ENCODE results near the gene EXD3. TPM values are rescaled to one million over a fixed set of nuclear protein-coding genes. Genes with fewer than 3 reads are reported as not detected.

The EXD3 gene
- total RNA-seq, 1 donor from 2014 or later, result 8.3 TPM

DNA sequence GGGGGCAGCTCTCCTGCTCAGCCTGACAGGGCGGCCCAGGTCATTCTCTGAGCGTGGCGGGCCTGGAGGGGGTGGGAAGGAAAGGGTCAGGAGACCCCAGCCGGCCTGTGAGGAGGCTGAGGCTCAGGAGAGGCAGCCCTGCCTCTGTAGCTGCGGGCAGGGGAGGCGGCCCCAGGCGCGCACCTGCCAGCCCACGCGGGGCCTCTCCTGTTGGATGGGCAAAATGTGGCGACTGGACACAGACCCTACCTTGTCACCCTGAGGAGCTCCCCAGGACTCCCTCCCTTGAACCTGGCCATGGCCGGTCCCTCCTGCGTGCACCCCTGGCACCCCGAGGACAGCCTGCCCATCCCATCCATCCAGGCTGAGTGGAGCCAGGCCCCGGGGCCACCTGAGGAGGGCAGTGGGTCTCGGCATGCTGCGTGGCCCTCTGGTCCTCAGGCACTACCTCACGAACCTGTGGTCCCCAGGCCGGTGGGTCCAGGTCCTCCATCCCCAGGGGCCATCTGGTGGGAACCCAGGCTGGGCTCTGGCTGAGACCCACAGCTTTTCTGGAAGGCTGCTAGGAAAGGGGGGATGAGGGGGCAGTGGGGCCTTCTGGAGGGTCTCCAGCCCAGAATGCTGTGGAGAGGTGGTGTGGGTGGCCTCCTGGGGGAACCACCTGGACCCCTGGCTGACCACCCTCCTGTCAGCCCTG lies 105.8 kb downstream of the EXD3 start:
- intact Hi-C loops (cut with micrococcal nuclease), result no loop called here
- DNase-seq, result no peak
- ATAC-seq, result no peak

DNA sequence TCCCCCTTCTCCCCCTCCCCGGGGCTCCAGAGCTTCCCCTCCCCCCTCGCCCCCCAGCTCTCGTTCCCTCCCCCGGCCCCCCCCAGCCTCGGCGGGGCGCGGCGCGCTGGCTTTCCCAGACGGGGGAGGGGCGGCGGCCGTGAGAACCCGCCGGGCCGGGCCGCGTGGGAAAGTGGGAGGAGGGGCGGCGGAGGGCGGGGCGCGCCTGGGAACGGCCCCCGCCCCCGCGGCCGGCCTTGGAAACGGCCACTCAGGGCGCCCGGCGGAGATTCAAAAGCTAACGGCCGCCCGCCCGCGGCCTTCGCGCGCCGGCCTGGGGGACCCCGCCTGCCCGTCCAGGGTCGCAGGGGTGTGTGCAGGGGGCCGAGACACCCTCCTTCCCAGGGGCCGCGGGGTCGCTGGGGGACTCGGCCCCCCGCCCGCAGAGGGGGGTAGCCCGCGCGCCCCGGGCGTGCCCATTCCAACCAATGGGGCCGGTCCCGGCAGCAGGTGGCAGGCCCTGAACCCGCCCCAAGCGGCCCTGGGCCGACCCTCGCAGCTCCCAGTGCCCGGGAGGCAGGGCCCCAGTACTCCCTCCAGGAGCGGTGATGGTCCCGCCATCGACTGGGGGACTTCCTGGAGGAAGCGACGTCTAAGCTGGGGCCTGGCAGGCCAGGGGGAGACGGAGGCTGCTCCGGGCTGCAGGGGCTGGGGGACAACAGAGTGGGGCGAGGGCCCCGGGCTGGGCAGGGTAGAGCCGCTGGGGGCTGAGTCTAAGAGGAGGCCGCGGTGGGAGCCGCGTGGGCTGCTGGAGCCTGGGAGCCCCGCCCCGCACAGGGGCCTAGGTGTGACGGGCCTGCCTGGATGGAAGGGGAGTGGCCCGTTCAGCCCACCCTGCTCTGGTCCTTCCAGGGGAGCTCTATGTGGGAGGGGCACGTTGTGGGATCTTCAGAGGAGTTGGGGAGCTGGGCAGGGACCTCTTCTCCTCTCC lies 106.7 kb downstream of the EXD3 start:
- DNase-seq, result peak; percentile 76
- intact Hi-C loops (cut with micrococcal nuclease), result no loop called here
- ATAC-seq, result peak; percentile 50

DNA sequence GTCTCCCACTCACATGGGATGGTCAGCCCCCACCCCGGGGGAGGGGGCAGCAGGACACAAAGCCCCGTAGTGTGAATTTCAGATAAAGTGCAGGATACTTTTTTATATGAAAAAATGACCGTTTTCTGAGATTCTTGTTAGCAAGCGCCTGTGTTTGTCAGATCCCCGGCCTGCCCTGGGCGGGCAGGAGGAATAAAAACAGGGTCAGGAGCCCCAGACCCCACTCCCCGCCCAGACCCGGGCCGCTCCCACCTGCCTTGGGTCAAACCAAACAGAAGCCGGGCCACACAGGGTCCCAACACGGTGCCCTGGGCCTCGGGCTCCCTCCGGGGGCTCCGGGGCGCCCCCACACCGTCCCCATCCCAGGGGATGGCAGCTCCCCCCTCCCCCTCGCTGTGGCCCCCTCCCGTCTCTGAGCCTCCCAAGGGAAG lies 107.4 kb downstream of the EXD3 start:
- ATAC-seq (no peak), DNase-seq (no peak)
- intact Hi-C loops (cut with micrococcal nuclease), result no loop called here

DNA sequence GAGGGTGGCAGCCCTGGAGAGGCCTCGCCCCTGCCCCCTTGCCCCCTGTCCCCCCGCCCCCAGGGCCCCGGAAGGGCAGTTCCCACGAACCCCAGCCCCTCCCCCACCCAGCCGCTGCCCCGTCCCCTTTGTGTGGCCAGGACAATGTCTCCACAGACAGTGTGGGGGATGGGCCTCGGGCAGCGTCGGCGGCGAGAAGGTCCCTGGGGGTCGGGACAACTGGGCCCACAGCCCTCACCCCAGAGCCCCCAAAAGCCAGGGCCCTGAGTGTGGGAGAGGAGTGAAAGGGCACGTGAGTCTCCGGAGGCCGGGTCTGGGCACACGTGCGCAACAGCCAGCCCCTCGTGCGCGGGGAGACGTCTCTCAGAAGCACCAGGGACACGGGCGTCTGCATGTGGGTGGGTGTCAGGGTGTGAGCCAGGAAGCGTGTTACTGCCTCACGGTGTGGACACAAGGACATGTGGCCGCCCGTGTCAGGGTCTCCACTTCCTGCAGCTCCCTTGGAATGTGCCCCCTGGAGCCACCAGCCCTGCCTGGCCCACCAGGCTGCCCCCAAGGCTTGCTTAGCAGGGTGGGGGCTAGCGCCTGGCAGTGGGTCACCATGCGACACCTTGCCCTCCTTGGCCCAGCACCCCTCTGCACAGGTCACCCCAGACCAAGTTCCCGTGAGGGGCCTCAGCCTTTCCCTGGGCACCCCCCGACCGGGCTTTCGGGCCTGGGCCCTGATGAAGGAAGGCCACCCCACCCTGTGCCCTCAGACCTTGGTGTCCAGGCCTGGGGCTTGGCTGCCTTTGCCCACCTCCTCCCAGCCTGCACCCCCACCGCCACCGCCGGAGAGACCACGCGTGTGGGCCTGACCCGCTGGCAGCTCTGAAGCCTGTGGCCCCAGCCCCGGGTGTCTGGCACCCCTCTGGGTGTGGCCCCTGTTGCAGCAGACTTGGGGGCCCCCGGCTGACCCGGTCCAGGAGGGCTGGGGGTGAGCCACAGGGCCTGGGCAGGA lies 108.1 kb downstream of the EXD3 start:
- ATAC-seq (no peak), DNase-seq (peak; percentile 34)
- intact Hi-C loops (cut with micrococcal nuclease), result no loop called here

DNA sequence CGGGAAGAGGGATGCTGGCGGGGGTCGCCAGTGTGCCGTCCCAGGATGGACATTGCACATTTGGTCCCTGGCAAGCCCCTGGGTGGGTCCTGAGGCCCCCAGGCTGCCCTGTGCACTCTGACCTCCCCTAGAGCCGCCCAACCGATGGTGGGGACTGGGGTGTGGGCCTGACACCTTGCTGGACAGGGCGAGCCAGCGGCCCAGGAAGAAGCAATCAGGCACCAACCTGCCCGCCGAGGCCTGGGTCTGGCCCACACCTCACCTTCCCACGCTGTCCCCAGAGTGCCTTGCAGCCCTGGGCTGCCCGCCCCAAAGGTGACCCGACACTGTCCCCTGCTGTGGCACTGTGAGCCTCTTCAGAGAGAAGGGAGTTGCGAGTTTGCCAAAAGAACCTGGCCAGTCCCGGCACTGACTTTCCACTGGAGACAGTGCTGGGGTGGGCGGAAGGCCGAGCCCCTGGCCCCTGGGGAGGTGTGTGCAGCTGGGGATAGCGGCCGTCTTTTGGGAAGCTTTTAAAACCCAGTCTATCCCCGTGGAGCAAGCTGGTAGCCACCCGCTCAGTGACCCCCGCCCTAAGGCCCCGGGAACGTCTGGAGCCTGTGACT lies 108.9 kb downstream of the EXD3 start:
- ATAC-seq, result no peak
- intact Hi-C loops (cut with micrococcal nuclease), result no loop called here
- DNase-seq, result no peak

DNA sequence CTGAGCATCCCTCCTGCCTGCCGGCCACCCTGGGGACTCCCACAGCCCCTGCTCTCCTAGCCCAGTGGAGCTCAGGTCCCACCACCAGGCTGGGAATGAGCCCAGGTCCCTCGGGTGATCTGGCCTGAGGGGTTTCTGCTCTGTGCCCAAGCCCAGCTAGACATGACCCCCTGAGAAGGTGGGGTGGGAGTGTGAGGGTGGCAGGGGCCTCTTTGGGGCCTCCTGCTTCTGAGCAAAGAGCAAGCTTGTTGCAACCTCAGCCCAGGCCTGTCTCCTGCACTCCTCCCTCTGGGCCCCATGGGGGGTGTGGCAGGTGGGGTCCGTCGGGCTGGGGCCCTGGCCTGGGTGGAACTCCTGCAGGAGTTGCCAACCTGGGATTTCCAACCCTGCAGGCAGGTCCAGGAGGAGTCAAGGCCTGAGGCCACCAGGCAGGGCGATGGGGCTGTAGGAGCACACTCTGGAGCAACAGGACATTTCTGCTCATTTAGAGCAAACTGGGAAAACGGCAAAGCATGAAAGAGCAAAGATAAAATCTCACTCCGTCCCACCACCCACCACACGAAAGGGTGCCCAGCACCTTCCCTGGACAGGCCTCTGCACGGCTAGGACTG lies 109.5 kb downstream of the EXD3 start:
- DNase-seq (no peak), ATAC-seq (no peak)
- intact Hi-C loops (cut with micrococcal nuclease), result no loop called here

DNA sequence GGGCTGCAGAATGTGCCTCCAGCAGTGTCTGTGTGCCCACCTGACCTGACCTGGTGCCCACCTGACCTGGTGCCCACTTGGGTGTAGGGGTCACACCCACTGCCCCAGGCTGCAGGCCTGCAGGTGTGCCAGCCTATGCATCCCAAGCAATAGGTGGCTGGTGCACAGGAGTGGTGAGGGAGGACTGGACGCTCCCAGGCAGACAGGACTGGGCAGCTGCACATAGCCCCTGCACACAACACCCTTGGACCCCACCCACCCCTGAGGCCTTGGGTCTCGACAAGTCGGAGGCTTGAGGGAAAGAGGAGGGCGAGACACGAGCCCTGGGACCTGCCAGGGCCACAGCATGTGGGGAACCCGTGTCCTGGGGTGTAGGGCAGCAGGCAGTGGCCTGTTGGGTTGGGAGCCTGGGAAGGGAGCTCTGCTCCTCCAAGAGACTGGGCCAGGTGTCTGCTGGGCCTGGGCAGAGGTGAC lies 110.1 kb downstream of the EXD3 start:
- ATAC-seq (no peak), DNase-seq (no peak)

DNA sequence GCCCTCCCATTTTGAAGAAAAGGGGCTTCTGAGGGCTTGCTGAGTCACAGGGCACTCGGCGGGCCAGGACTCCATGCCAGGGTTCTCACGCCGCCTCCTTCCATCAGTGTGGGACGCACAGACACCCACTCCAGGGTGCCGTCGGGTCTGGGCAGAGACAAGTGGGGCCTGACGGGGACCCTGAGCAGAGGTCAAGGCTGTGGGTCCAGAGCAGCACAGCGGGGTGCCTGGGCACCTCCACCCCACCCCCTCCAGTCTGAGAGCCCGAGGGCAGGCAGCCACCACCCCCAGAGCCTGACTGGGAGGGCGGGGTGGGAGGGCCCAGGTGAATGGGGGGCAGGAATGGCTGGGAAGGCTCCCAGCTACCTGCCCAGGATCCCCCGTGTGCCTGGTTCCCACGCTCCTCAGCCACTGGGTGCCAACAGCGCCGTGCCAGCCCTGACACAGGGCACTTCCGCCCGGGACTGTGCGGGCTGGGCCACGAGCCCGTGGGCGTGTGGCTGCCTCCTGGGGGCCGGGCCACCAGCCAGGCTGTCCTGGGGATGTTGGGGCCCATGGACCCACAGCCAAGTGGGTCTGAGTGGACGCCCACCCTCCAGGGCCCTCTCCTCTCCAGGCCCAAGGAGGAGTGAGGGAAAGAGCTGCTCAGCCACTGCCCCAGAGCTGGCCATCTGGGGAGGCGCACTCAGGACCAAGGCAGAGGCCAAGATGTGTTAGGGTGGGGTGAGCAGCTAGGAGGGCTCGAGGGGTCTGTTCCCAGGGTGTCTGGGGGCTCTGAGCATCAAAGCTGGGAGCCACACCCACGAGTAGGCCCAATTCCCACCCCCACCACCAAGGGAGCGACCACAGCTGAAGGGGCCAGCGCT lies 110.7 kb downstream of the EXD3 start:
- DNase-seq, result no peak
- intact Hi-C loops (cut with micrococcal nuclease), result no loop called here
- ATAC-seq, result no peak

More for the DNA sequence above, 110.1 kb downstream of the EXD3 start:
- intact Hi-C loops (cut with micrococcal nuclease), result no loop called here

DNA sequence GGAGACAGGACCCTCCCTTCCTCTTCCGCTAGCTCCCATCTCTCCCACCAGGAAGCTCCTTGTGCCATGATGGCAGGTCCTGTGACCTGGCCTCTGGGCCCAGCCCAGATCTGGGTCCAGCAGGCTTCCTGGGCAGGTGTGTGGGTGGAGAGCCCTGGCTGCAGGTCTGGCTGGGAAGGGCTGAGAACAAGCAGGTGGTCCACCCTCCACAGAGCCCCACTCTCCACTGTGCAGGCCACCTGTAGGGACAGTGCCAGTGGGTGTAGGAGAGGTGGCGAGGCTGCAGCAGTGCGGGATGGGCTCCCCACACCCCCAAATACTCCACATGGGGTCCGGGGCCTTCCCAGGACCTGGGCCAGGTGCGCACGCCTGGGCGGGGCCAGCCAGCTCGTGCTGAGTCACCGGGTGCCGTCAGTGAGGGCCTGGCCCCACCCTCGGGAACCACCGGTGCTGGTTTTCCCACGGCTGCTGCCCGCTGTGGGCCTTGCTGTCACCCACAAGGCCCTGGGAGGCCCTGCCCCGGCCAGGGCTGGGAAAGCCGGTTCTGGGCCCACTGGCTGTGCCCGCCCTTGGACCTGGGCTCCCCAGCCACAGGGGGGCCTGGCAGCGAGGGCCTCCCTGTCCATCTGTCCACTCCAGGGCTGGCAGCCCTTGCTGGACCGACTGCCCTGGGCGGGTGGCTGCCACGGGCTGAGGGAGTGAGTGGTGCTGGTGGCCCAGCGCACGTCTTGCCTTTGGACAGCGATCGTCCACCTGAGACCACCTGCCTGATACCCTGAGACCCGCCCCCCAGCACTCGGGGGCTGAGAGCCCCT lies 111.6 kb downstream of the EXD3 start:
- DNase-seq (no peak), ATAC-seq (no peak)
- intact Hi-C loops (cut with micrococcal nuclease), result no loop called here

DNA sequence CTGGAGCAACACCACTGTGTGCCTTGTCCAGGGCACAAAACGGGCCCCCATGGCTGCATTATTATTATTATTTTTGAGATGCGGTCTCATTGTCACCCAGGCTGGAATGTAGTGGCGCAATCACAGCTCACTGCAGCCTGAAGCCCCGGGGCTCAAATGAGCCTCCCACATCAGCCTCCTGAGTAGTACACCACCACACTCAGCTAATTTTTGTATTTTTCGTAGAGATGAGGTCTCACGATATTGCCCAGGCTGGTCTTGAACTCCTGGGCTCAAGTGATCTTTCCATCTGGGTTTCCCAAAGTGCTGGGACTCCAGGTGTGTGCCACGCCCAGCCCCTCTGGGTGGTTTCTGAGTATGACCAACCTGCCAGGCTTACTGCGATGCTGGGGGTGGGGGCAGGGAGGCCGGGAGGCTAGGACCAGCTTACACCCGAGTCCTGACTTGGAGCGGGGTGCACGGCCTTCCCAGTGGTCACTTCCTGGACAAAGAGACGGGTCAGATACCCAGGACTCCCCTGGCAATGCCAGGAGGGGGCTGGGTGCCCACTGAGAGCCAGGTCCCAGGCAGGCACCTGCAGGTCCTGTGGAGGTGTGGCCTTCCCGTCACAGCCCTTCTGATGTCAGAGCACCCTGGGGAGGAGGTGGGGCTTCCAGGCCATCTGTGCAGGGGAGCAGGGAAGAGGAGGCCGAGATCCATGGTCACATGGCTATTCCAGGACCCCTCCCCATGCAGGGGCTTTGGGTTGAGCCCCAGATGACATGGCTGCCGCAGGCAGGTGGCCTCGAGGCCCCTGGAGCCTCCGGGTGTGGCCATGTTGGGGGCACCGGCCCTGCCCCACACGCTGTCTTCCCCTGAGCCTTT lies 112.5 kb downstream of the EXD3 start:
- intact Hi-C loops (cut with micrococcal nuclease), result no loop called here
- ATAC-seq (no peak), DNase-seq (no peak)

DNA sequence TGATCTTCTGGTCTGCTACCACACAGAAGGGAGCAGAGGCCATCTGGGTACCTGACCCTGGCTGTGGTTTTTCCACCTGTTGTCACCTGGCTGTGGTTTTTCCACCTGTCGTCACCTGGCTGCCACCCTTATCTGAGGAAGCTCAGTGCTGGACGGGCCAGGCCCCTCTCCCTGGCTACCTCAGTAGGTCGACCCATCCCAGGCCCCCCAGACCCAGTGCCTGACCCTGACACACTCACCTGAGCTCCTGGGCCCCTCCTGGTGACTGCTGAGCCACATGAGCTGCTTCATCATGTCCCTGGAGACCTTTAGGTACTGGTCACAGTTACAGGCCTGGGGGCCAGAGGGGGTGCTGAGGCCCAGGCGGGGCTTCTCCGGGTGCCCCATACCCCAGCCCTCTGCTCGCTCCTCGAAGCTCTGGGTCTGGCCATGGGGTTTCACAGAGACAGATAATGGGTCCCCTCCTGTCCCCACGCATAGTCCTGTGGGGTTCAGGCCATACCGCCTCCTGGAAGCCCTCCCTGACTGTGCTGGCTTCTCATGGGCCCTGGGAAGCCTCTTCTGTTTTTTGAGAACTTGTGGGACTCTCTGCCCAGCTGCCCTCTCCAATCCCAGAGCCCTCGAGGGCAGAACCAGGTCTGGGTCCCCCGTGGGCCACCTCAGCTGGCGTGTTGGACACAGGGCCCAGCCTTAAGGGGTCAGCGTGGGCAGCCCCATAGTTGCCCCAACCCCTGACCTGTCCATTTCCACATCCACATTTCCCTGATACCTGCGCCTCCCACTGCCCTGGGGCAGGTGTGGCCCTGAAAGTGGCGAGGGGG lies 113.4 kb downstream of the EXD3 start:
- ATAC-seq (no peak), DNase-seq (no peak)
- intact Hi-C loops (cut with micrococcal nuclease), result no loop called here

DNA sequence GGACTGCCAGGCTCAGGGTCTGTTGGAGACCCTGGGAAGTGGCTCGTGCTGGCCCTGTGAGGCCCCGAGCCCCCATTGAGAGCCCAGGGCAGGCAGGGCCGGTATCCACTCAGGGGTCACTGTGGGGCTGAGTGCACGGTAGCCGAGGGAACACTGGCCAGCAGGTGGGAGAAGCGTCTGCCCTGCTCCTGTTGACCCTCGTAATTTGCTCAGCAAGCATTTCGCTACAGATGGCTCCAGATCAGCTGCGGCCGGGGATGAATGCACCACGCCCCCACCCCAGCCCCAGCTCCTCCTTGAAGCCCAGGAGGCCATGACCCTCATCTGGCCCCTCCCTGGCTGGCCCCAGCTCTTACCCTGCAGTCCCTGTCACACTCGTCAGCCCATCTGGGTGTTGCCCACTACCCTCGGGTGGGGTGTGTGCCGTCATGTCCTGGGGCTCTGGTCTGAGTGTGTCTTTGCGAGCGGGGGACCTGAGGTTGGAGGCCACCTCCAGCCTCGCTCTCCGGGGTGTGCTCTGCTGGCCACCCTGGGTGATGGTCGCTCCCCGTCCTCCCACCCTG lies 114.8 kb downstream of the EXD3 start:
- intact Hi-C loops (cut with micrococcal nuclease), result no loop called here
- DNase-seq (no peak), ATAC-seq (no peak)

DNA sequence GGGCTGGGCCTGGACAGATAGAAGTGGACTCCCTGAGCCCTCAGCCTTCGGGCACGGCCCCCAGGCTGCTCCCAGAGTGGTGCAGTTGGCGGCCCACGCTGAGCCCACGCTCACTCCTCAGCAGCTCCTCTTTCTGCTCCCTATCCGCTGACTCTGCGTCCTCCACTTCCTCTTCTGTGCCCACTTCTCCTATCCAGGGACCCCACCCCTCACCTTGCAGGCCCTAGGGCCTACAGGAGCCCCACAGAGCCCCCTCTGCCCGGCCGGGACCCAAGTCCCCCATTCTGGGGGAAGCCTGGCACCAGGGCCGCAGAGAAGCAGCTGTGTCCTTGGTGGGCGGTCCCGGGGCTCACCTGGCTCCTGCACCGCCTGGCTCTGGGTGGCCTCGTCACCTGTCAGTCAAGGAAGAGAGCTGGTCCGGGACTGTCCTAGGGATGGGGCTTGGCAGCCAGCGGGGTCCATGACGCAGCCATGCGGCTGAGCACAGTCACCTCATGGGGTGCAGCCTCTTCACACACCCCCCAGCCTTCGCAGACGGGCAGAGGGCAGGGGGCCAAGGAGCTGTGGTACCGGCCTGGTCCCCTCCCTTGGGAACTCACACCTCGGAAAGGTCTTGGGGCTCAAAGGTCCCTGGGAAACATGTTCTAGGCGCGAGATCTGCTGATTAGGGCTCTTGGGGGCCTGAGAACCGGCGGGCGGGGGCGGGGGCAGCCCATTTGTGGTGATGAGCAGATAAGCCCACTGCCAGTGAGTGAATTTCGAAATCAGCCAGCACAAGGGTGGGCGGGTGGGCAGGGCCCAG lies 115.5 kb downstream of the EXD3 start:
- DNase-seq (no peak), ATAC-seq (no peak)
- intact Hi-C loops (cut with micrococcal nuclease), result no loop called here

DNA sequence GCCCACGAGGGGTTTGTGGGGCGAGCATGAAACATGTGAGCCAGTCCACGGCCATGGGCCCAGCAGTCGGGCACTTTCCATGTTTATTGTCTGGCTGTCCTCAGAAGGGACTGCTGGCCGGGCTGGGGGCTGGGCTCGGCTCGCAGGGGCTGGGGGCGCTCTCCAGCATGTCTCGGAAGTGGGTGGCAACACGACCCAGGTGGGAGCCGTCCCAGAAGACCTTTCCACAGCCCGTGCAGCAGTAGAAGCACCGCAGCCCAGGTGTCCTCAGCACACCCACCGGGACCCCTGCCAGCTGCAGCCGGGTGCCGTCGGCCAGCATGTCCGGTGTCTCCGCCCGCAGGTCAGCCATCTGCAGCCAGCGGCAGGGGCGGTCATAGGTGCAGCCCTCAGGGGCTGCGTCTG lies 116.1 kb downstream of the EXD3 start:
- no peak for DNase-seq
- intact Hi-C loops (cut with micrococcal nuclease), result no loop called here
- ATAC-seq, result no peak
